Peyer's patch (tissue), 4 donors: ENCODE measurements around the gene SLC25A11. TPM values are rescaled to one million over a fixed set of nuclear protein-coding genes. Genes with fewer than 3 reads are reported as not detected.

Source experiments
- DNase-seq, 3 donors: peaks; one replicate each; pipeline ENCODE4 v3.0.0-alpha.2; 2017 to 2019
- H3K27ac ChIP-seq, 4 donors: fragments of 200-600 bp; sonication (generic); one replicate each; pipeline ENCODE4 v1.5.1; 2016 to 2019
- H3K27me3 ChIP-seq, 2 donors: fragments of 200-600 bp; sonication (generic); one replicate each; pipeline ENCODE4 v1.5.1; 2019
- H3K36me3 ChIP-seq, 3 donors: fragments of 200-600 bp; sonication (generic); one replicate each; pipeline ENCODE4 v1.5.1; 2016 to 2019
- H3K4me1 ChIP-seq, 4 donors: fragments of 200-600 bp; sonication (generic); one replicate each; pipeline ENCODE4 v1.5.1; 2016 to 2019
- H3K4me3 ChIP-seq, 4 donors: fragments of 200-600 bp; sonication (generic); 1 replicate in 3 of 4; 2 replicates in 1 of 4; pipeline ENCODE4 v1.5.1; 2016 to 2019; ENCODE audit warnings: mild to moderate bottlenecking in 1 of 4
- H3K9me3 ChIP-seq, 4 donors: fragments of 200-600 bp; sonication (generic); one replicate each; pipeline ENCODE4 v1.5.1; 2016 to 2019; ENCODE audit warnings: mild to moderate bottlenecking in 1 of 4
- CTCF ChIP-seq, 6 experiments: fragments of 450-650 bp in 4 of 6; fragments of 200-600 bp in 2 of 6; sonication (generic) in 1 of 6; IDR thresholded peaks; one replicate each; pipeline ENCODE4 v1.5.1; 2017 to 2019; ENCODE audit warnings: antibody characterized with exemption in 6 of 6, mild to moderate bottlenecking in 3 of 6, moderate library complexity in 1 of 6
- POLR2A ChIP-seq, 2 donors: fragments of 450-650 bp; IDR thresholded peaks; one replicate each; pipeline ENCODE4 v1.5.1; 2017; ENCODE audit warnings: antibody characterized with exemption in 2 of 2, mild to moderate bottlenecking in 2 of 2, moderate library complexity in 2 of 2
- total RNA-seq, 4 donors: library from RNA; depleted of rRNA; stranded (reverse); fragments of >200 nt; gene quantifications; one replicate each; pipeline ENCODE4 v1.1.0, GENCODE V29; 2016

Gene SLC25A11
- total RNA-seq, 4 donors from 2014 or later, result 30.5 to 84.1 (median 60.4) TPM

- Histone ChIP-seq H3K4me1 (peaks cover 0 to 60% (median 38%) of the 10 kb centered on the region in 4 donors), H3K4me3 (peak overlapping the region in 1 of 4 donors; percentile 29), H3K27me3 (no peaks in the 10 kb centered on the region), H3K36me3 (peaks cover 0 to 45% (median 0%) of the 10 kb centered on the region in 3 donors), H3K27ac (peak overlapping the region; percentile 71 to 99 (median 98)), H3K9me3 (no peaks in the 10 kb centered on the region)
- TF ChIP-seq CTCF (IDR thresholded peaks at IDR 0.05) (no peak), POLR2A (IDR thresholded peaks at IDR 0.05) (no peak)
- DNase-seq, result peak in 2 of 3 donors; percentile 72 to 77
Observed at GRCh38 chr17:4944163-4944553, 4.3 kb upstream of the SLC25A11 start.

GRCh38 chr17:4942760-4943508 lies 3.1 kb upstream of the SLC25A11 start:
- H3K9me3 ChIP-seq, result no peaks in the 10 kb centered on the region
- H3K27me3 ChIP-seq, result no peaks in the 10 kb centered on the region
- peaks cover 0 to 51% (median 0%) of the 10 kb centered on the region in 3 donors for H3K36me3 ChIP-seq
- H3K27ac ChIP-seq, result peak overlapping the region in 2 of 4 donors; percentile 17 to 99
- H3K4me1 ChIP-seq, result peaks cover 0 to 72% (median 43%) of the 10 kb centered on the region in 4 donors
- DNase-seq, result no peak
- TF ChIP-seq POLR2A (IDR thresholded peaks at IDR 0.05) (no peak), CTCF (IDR thresholded peaks at IDR 0.05) (no peak)
- no peak overlapping the region for H3K4me3 ChIP-seq

- TF ChIP-seq POLR2A (IDR thresholded peaks at IDR 0.05) (no peak), CTCF (IDR thresholded peaks at IDR 0.05) (no peak)
- Histone ChIP-seq H3K27me3 (no peaks in the 10 kb centered on the region), H3K9me3 (no peaks in the 10 kb centered on the region), H3K36me3 (peaks cover 0 to 63% (median 0%) of the 10 kb centered on the region in 3 donors), H3K4me1 (peaks cover 0 to 70% (median 39%) of the 10 kb centered on the region in 4 donors), H3K4me3 (peak overlapping the region; percentile 62 to 89 (median 78)), H3K27ac (peak overlapping the region; percentile 85 to 97 (median 96))
- no peak for DNase-seq
Observed at GRCh38 chr17:4941319-4941610, 1.4 kb upstream of the SLC25A11 start.

GRCh38 chr17:4940555-4941318 lies 891 bp upstream of the SLC25A11 start:
- H3K4me1 ChIP-seq, result peaks cover 0 to 64% (median 34%) of the 10 kb centered on the region in 4 donors
- DNase-seq, result peak in 2 of 3 donors; percentile 68 to 86

GRCh38 chr17:4939546-4939795 lies 375 bp downstream of the SLC25A11 start:
- Histone ChIP-seq H3K27ac (peak overlapping the region; percentile 85 to 97 (median 96)), H3K4me3 (peak overlapping the region; percentile 62 to 89 (median 78)), H3K36me3 (peaks cover 0 to 46% (median 0%) of the 10 kb centered on the region in 3 donors), H3K4me1 (peaks cover 0 to 56% (median 23%) of the 10 kb centered on the region in 4 donors), H3K27me3 (no peaks in the 10 kb centered on the region), H3K9me3 (no peaks in the 10 kb centered on the region)
- TF ChIP-seq POLR2A (IDR thresholded peaks at IDR 0.05), result no peak
- TF ChIP-seq CTCF (IDR thresholded peaks at IDR 0.05), result no peak
- no peak for DNase-seq

More at GRCh38 chr17:4940555-4941318, 891 bp upstream of the SLC25A11 start:
- TF ChIP-seq CTCF (IDR thresholded peaks at IDR 0.05), result no peak
- TF ChIP-seq POLR2A (IDR thresholded peaks at IDR 0.05), result no peak
- Histone ChIP-seq H3K4me3 (peak overlapping the region; percentile 62 to 89 (median 78)), H3K9me3 (no peaks in the 10 kb centered on the region), H3K27ac (peak overlapping the region; percentile 85 to 97 (median 96)), H3K36me3 (peaks cover 0 to 58% (median 0%) of the 10 kb centered on the region in 3 donors), H3K27me3 (no peaks in the 10 kb centered on the region)
